Activated CD8-positive, alpha-beta memory T cell treated with anti-CD3 and anti-CD28 coated beads for 4 hours (primary cell): Measurements from ENCODE around the gene PHACTR2.
"Not testable (repeated sequence)": the region's sequence is repeated elsewhere in the genome, so short reads cannot be mapped to it uniquely, and the experiment has no call there.

Experiments used
- DNase-seq, 2 donors: peaks; one replicate each; pipeline ENCODE4 v3.0.0-alpha.2; 2020; ENCODE audit warnings: low read depth in 2 of 2

PHACTR2 gene

GRCh38 chr6:143677891-143678791 is at the start of gene PHACTR2:
Gene PHACTR2 (plus strand): TSS chr6:143677965. CDS start chr6:143678164, 199 bp downstream.
- DNase-seq = peak in 1 of 2 donors; percentile 19

DNA sequence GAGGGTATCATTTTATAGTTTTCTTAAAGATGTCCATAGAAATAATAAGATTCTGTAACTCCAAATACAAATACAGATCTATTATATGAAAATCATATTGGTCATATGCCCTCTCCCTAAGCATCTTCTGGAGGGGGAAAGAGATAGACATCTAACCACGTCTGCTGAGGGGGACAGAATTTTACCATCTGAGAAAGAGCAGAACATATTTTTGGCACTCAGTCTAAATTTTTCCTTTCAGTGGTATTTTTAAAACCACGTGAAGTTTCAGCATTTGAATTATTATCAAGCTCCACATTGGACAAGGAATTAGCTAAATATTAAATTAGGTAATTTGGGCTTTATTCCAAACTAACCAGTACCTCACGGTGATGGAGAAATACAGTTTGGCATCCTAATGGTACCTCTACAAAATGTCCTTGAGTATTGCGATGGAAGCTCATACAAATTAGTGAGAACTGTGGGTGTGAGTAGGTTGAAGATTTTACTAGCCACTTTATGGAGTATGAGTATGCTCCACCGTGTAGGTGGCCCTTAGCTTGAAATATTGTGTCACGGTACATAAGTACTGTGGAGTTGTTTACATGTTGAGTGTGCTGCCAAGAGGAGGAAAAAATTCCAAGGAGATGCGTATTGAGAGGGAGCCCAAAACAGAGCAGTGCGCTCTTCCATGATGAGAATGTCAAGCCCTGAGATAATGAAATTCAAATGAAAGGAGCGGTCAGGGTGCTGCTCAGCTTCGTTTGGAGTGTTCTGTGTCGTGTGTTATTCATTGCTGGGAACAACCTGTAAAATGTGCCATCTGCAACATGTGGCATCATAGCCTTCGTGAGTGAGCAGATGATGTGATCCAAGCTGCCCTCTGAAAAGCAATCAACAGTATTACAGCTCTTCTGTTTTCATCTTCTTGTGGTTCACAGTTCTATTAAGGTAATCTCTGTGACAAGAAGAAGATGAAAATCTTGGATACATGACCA is 48.4 kb upstream of the PHACTR2 start:
- no peak for DNase-seq

DNA sequence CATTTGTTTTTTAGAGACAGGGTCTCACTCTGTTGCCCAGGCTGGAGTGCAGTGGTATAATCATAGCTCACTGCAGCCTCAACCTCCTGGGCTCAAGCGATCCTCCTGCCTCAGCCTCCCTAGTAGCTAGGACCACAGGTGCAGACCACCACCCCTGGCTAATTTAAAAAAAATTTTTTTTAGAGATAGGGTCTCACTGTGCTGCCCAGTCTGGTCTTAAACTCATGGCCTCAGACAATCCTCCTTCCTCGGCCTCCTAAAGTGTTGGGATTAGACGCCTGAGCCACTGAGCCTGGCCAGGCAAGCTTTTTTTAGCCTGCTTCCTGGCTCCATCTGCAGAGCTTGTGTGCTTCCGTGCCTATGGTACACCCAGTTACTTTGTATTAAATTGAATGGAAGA is 46.6 kb upstream of the PHACTR2 start:
- not testable (repeated sequence) for DNase-seq

- no peak for DNase-seq
These were observed 44.9 kb upstream of the PHACTR2 start for GRCh38 chr6:143632894-143633293.

DNA sequence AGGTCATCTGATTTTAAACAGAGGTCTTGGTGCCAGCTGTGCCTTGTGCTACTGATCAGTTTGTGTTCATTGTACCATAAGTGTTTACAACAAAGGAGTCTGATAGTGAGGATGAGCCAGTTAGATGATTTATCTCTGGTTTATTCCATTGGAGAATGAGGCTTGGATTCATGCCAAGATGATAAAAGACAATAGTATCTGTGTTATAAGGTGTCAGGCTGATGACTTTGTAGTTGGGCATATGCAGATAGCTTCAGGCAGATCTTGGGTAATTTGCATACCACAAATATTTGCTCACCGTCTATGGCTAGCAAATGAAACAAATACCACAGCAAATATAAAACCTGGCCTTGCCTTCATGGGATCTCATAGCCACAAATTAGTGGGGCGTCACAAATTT is 43.3 kb upstream of the PHACTR2 start:
- no peak for DNase-seq

DNA sequence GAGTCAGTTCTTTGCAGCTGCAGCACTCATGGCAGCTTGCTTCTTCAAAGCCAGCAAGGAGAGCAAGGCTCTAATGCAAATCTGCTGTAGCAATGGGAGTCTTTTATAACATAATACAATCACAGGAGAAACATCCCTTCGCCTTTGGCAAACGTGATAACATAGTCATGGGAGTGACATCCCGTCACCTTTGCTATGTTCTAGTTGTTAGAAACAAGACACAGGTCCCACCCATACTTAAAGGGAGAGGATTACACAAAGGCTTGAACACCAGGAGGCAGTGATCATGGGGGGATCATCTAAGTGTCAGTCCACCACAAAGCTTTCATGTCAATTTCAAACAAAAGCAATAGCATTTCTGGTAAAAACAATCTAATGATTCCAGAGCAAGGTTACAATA is 40.1 kb upstream of the PHACTR2 start:
- DNase-seq = no peak

- no peak for DNase-seq
These were observed 35.4 kb upstream of the PHACTR2 start for GRCh38 chr6:143642403-143642802.

- no peak for DNase-seq
These were observed 30.6 kb upstream of the PHACTR2 start for GRCh38 chr6:143647191-143647590.

- DNase-seq = no peak
These were observed 30.0 kb upstream of the PHACTR2 start for GRCh38 chr6:143647732-143648131.

- DNase-seq = not testable (repeated sequence)
These were observed 28.4 kb upstream of the PHACTR2 start for GRCh38 chr6:143649319-143649718.

DNA sequence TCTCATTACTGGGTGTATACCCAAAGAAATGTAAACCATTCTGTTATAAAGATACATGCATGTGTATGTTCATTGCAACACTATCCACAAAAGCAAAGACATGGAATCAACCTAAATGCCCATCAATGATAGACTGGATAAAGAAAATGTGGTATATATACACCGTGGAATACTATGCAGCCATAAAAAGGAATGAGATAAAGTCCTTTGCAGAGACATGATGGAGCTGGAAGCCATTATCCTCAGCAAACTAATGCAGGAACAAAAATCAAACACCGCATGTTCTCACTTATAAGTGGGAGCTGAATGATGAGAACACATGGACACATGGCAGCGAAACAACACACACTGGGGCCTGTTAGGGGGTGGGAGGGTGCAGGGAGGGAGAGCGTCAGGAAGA is 26.4 kb upstream of the PHACTR2 start:
- not testable (repeated sequence) for DNase-seq

GRCh38 chr6:143652841-143653331 is 24.9 kb upstream of the PHACTR2 start:
- DNase-seq = no peak

- no peak for DNase-seq
These were observed 22.2 kb upstream of the PHACTR2 start for GRCh38 chr6:143655541-143655940.

- DNase-seq = no peak
These were observed 21.7 kb upstream of the PHACTR2 start for GRCh38 chr6:143656026-143656425.

DNA sequence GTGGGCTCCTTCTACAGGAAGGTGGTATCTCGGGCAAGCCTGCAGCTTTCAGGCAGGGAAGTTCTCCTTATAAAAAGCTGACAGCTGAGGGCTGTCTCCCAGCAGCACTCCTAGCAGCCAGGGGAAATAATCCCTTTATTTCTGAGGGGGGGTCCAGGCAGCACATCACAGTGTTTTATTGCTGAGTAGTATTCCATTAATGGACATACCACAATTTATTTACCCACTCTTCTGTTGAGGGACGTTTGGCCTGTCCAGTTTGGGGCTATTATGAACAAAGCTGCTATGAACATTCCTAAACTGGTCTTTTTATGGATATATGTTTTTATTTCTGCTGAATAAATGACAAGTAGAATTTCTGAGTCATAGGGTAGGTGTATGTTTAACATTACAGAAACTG is 20.0 kb upstream of the PHACTR2 start:
- DNase-seq = no peak

DNA sequence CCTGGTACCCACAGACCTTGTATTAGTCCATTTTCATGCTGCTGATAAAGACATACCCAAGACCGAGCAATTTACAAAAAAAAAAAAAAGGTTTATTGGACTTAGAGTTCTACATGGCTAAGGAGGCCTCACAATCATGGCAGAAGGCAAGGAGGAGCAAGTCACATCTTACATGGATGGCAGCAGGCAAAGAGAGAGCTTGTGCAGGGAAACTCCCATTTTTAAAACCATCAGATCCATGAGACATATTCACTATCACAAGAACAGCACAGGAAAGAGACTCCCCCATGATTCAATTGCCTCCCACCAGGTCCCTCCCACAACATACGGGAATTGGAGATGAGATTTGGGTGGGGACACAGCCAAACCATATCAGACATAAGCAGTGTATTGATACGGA is 17.6 kb upstream of the PHACTR2 start:
- not testable (repeated sequence) for DNase-seq

GRCh38 chr6:143664171-143664570 is 13.6 kb upstream of the PHACTR2 start:
- no peak for DNase-seq

DNA sequence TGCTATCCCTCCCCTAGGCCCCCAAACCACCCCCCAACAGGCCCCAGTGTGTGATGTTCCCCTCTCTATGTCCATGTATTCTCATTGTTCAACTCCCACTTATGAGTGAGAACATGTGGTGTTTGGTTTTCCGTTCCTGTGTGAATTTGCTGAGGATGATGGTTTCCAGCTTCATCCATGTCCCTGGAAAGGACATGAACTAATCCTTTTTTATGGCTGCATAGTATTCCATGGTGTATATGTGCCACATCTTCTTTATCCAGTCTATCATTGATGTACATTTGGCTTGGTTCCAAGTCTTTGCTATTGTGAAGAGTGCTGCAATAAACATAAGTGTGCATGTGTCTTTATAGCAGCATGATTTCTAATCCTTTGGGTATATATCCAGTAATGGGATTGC is 11.8 kb upstream of the PHACTR2 start:
- not testable (repeated sequence) for DNase-seq

- DNase-seq = not testable (repeated sequence)
These were observed 8.3 kb upstream of the PHACTR2 start for GRCh38 chr6:143669483-143669882.

GRCh38 chr6:143673669-143674068 is 4.1 kb upstream of the PHACTR2 start:
- DNase-seq = no peak

- no peak for DNase-seq
These were observed 3.0 kb upstream of the PHACTR2 start for GRCh38 chr6:143674483-143675381.
